PC-9 (cell line): ENCODE measurements around the gene CNNM3.

Source experiments
- CTCF ChIP-seq: fragments of 200-600 bp; sonication (generic); conservative IDR thresholded peaks from 2 replicates; pipeline ENCODE4 v1.6.1; 2017; ENCODE audit warnings: mixed run types, antibody characterized with exemption, mild to moderate bottlenecking, moderate library complexity
- EZH2 ChIP-seq: fragments of 200-600 bp; sonication (generic); IDR thresholded peaks from 2 replicates; pipeline ENCODE4 v1.8.0; 2017; ENCODE audit warnings: antibody characterized with exemption, low read depth

- TF ChIP-seq CTCF (no peak), EZH2 (no peak)
Measured at GRCh38 chr2:96882906-96883305, 66.8 kb downstream of the CNNM3 start.
